Suprapubic skin (tissue), 4 donors: Measurements from ENCODE around the gene SIVA1. TPM values are rescaled to one million over a fixed set of nuclear protein-coding genes. Genes with fewer than 3 reads are reported as not detected.

Source experiments
- DNase-seq, 2 donors: peaks; one replicate each; pipeline ENCODE4 v3.0.0-alpha.2; 2019; ENCODE audit warnings: low spot score in 2 of 2
- H3K27ac ChIP-seq: fragments of 200-600 bp; sonication (generic); one replicate; pipeline ENCODE4 v1.5.1; 2019
- H3K27me3 ChIP-seq: fragments of 200-600 bp; sonication (generic); one replicate; pipeline ENCODE4 v1.5.1; 2019
- H3K36me3 ChIP-seq: fragments of 200-600 bp; sonication (generic); one replicate; pipeline ENCODE4 v1.5.1; 2019
- H3K4me1 ChIP-seq: fragments of 200-600 bp; sonication (generic); one replicate; pipeline ENCODE4 v1.5.1; 2019
- H3K4me3 ChIP-seq: fragments of 200-600 bp; sonication (generic); one replicate; pipeline ENCODE4 v1.5.1; 2019; ENCODE audit warnings: mild to moderate bottlenecking
- H3K9me3 ChIP-seq: fragments of 200-600 bp; sonication (generic); one replicate; pipeline ENCODE4 v1.5.1; 2019
- EP300 ChIP-seq: sonication (generic); formaldehyde crosslinking; IDR thresholded peaks from one replicate; pipeline ENCODE4 v1.6.1; 2017; ENCODE audit warnings: antibody characterized with exemption
- POLR2A ChIP-seq, 2 donors: fragments of 450-650 bp; IDR thresholded peaks; one replicate each; pipeline ENCODE4 v1.6.1; 2017; ENCODE audit warnings: antibody characterized with exemption in 2 of 2, mild to moderate bottlenecking in 2 of 2, moderate library complexity in 2 of 2
- POLR2AphosphoS5 ChIP-seq, 3 donors: sonication (generic); formaldehyde crosslinking; IDR thresholded peaks; one replicate each; pipeline ENCODE4 v1.6.1; 2017; ENCODE audit warnings: antibody characterized with exemption in 3 of 3
- WGBS: methylation state at CpG from one replicate; pipeline ENCODE4 v1.1.5; 2018; 5-methylcytosine and 5-hydroxymethylcytosine counted together
- total RNA-seq, 4 donors: library from RNA; depleted of rRNA; stranded (reverse); fragments of >200 nt; gene quantifications; one replicate each; pipeline ENCODE4 v1.1.0, GENCODE V29; 2016
- TF ChIP-seq, protein P1 (sequence below), 2 donors: fragments of 200-600 bp in 1 of 2; fragments of 450-650 bp in 1 of 2; sonication (generic) in 1 of 2; IDR thresholded peaks; one replicate each; pipeline ENCODE4 v1.5.1; 2016 to 2019; ENCODE audit warnings: antibody characterized with exemption in 2 of 2, mild to moderate bottlenecking in 1 of 2, moderate library complexity in 1 of 2

Gene SIVA1
- total RNA-seq, 4 donors from 2014 or later: 94.0 to 159 (median 142) TPM

DNA sequence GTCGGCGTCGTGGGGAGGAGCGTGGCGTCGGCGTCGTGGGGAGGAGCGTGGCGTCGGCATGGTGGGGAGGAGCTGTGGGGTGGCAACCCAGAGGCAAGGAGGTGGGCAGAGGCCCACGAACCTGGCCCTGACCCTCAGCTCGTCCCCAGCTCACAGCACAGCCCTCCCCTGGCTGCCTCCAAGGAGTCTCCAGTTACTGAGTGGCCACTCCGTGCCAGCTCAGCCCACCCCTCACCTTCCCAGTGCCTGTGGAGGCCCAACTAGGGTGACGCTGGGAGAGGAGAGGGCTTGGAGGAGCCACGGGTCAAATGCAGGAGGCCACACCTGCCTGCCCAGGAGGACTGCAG lies 23.1 kb upstream of the SIVA1 start:
- DNase-seq: no peak
- no peaks in the 10 kb centered on the region for H3K27me3 ChIP-seq
- H3K4me3 ChIP-seq: no peak overlapping the region
- no peaks in the 10 kb centered on the region for H3K9me3 ChIP-seq
- 92% methylated on average over 11 of the region's 16 CpGs for WGBS
- no peak overlapping the region for H3K27ac ChIP-seq
- no peak for TF ChIP-seq POLR2AphosphoS5 (IDR thresholded peaks at IDR 0.05)
- TF ChIP-seq EP300: no peak
- TF ChIP-seq POLR2A (IDR thresholded peaks at IDR 0.05): no peak
- TF ChIP-seq, protein P1, sequence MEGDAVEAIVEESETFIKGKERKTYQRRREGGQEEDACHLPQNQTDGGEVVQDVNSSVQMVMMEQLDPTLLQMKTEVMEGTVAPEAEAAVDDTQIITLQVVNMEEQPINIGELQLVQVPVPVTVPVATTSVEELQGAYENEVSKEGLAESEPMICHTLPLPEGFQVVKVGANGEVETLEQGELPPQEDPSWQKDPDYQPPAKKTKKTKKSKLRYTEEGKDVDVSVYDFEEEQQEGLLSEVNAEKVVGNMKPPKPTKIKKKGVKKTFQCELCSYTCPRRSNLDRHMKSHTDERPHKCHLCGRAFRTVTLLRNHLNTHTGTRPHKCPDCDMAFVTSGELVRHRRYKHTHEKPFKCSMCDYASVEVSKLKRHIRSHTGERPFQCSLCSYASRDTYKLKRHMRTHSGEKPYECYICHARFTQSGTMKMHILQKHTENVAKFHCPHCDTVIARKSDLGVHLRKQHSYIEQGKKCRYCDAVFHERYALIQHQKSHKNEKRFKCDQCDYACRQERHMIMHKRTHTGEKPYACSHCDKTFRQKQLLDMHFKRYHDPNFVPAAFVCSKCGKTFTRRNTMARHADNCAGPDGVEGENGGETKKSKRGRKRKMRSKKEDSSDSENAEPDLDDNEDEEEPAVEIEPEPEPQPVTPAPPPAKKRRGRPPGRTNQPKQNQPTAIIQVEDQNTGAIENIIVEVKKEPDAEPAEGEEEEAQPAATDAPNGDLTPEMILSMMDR (IDR thresholded peaks at IDR 0.05): no peak
- H3K36me3 ChIP-seq: no peaks in the 10 kb centered on the region
- peaks cover 35% of the 10 kb centered on the region for H3K4me1 ChIP-seq

DNA sequence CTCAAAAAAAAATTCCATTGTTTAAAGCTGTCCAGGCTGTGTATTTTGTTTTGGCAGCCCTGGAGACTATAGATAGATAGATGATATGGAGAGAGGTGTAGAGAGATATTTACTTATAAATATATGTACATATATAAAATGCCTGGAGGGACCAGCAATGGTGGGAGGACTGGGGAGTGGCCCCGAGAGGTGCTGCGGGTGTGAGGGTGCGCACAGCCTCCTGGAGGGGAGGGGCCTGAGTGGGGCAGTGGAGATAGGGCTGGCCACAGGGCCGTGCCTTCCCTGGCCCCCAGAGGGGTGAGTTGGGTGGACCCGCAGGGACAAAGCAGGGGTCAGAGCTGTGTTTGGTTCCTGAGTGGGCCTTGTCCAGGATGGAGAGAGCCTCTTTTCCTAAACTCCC lies 22.5 kb upstream of the SIVA1 start:
- H3K9me3 ChIP-seq: no peaks in the 10 kb centered on the region
- DNase-seq: no peak
- H3K4me3 ChIP-seq: no peak overlapping the region
- TF ChIP-seq POLR2A (IDR thresholded peaks at IDR 0.05) (no peak), POLR2AphosphoS5 (IDR thresholded peaks at IDR 0.05) (no peak), EP300 (no peak)
- TF ChIP-seq, protein P1 (IDR thresholded peaks at IDR 0.05): no peak
- no peaks in the 10 kb centered on the region for H3K27me3 ChIP-seq
- peaks cover 32% of the 10 kb centered on the region for H3K4me1 ChIP-seq
- H3K36me3 ChIP-seq: no peaks in the 10 kb centered on the region
- 79% methylated on average over 5 of the region's 5 CpGs for WGBS
- H3K27ac ChIP-seq: no peak overlapping the region

DNA sequence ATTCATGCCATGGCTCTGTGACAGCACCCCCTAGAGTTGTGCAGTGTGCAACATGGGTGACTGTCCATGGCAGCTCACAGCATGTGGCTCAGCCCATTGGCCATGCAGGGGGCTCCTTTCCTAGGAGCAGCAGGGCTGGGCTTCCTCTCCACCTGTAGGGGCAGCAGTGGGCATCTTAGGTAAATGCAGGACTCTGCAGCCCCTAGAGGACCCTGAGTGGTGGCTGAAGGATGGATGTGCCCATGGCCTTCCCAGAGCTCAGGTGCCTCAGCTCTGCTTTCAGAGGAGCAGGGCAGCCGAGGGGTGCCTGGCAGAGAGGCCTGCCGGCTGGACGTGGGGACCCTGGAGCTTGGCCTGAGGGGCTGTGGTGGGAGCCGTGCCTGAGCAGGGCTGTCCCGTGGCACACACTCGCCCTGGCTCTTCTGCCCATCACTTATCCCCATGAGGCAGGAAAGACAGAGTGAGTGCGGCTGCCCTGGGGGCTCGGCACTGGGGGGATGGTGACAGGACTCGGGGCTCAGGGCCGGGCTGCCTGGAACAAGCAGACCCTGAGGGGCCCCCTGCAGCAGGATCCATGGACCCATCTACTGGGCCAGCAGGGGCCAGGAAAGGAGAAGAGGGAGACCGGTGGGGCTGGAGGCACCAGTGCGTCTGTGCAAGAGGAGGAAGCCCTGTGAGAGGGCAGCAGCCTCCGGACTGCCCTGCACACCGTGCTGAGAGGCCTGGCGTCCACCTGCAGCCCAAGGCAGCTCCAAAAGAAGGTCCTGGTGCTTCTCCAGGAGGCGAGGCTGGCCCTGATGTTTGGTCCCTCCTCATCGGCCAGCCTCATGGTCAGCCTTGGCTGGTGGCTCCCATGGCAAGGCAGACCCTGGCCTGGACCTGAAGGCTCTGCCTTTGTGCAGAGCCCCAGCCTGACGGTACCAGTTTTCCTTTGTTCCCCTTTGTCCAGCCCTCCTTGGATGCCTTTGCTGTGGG lies 21.3 kb upstream of the SIVA1 start:
- DNase-seq: no peak
- WGBS: 92% methylated on average over 10 of the region's 18 CpGs
- no peak overlapping the region for H3K4me3 ChIP-seq
- H3K36me3 ChIP-seq: no peaks in the 10 kb centered on the region
- H3K27me3 ChIP-seq: no peaks in the 10 kb centered on the region
- no peak for TF ChIP-seq EP300
- no peak for TF ChIP-seq POLR2AphosphoS5 (IDR thresholded peaks at IDR 0.05)
- no peak for TF ChIP-seq POLR2A (IDR thresholded peaks at IDR 0.05)
- TF ChIP-seq, protein P1 (IDR thresholded peaks at IDR 0.05): no peak
- peaks cover 44% of the 10 kb centered on the region for H3K4me1 ChIP-seq
- H3K9me3 ChIP-seq: no peaks in the 10 kb centered on the region
- no peak overlapping the region for H3K27ac ChIP-seq

DNA sequence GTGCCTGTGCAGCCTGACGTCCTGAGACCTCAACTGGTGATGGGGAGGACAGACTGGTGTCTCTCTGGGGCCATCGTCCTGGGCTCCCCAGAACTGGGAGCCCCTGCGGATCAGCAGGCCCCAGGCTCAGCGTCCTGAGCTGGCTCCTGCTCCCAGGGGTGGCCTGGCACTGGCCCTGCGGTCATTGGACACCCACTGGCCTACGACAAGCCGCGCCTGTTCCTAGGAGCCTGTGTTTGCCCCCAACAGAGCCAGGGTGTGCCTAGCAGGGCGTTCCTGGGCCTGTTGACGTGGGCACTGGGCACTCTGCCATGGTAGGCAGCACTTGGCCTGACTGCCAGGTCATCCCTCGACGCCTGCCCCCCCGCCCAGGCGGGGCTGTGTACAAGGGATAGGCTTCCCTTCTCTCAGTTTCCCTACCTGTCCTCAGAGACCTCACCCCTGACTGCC lies 20.6 kb upstream of the SIVA1 start:
- TF ChIP-seq POLR2A (IDR thresholded peaks at IDR 0.05) (no peak), POLR2AphosphoS5 (IDR thresholded peaks at IDR 0.05) (peak in 1 of 3 donors; percentile 11)
- Histone ChIP-seq H3K9me3 (no peaks in the 10 kb centered on the region), H3K4me3 (no peak overlapping the region), H3K36me3 (no peaks in the 10 kb centered on the region), H3K4me1 (peaks cover 47% of the 10 kb centered on the region), H3K27me3 (no peaks in the 10 kb centered on the region), H3K27ac (no peak overlapping the region)
- no peak for DNase-seq
- 43% methylated on average over 6 of the region's 14 CpGs for WGBS

DNA sequence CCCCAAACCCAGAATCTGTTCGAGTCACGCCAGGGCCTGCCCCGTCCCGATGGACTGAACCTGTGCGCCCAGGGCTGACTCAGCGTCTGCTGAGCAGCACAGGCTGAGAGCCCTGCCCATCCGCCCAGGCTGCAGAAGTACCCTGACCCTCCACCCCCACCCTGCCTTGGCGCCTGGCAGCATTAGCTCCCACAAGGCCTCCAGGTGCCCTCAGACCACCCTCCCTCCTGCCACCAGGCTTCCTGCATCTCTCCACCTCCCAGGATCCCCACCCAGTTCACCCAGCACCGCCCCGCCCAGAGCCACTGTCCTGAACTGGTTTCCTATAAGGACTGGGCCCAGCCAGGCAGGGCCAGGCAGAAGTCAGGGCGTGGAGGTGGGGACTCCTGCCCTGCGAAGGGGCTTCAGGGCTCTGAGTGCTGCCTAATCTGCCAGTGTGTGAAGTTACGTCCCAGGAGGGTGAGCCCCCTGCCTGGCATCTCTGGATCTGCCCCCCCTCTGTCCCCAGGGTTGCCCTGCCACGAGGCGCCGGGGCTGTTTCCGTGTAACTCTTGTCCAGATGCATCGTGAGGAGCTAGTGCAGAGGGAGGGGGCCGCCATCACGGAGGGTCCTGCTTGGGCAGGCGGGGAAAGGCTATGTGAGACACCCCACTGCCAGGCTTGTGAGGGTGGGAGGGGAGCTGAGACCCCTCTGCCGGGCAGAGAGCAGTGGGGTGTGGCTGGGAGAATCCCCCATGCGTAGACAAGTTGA lies 19.8 kb upstream of the SIVA1 start:
- Histone ChIP-seq H3K27ac (no peak overlapping the region), H3K27me3 (no peaks in the 10 kb centered on the region), H3K36me3 (no peaks in the 10 kb centered on the region), H3K4me1 (peaks cover 47% of the 10 kb centered on the region), H3K4me3 (no peak overlapping the region), H3K9me3 (no peaks in the 10 kb centered on the region)
- WGBS: 61% methylated on average over 19 of the region's 23 CpGs
- no peak for TF ChIP-seq EP300
- TF ChIP-seq, protein P1 (IDR thresholded peaks at IDR 0.05): no peak
- TF ChIP-seq POLR2AphosphoS5 (IDR thresholded peaks at IDR 0.05): no peak
- TF ChIP-seq POLR2A (IDR thresholded peaks at IDR 0.05): no peak
- DNase-seq: no peak
